Activated naive CD8-positive, alpha-beta T cell treated with anti-CD3 and anti-CD28 coated beads, Interleukin-2, amount 50 U/mL, for 16 hours (primary cell): ENCODE data around the gene PIANP.
"Not testable (repeated sequence)": the region's sequence is repeated elsewhere in the genome, so short reads cannot be mapped to it uniquely, and the experiment has no call there.

Source experiments
- DNase-seq: peaks from one replicate; pipeline ENCODE4 v3.0.0-alpha.2; 2020; ENCODE audit warnings: low read depth, low spot score

PIANP gene

DNA sequence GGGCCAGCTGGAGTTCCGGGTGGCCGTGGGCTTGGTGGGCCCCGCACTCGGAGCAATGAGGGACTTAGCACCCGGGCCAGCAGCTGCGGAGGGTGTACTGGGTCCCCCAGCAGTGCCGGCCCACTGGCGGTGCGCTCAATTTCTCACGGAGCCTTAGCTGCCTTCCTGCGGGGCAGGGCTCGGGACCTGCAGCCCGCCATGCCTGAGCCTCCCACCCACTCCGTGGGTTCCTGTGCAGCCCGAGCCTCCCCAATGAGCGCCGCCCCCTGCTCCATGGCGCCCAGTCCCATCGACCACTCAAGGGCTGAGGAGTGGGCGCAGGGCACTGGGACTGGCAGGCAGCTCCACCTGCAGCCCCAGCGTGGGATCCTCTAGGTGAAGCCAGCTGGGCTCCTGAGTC is 7.7 kb upstream of the PIANP start:
- not testable (repeated sequence) for DNase-seq

DNA sequence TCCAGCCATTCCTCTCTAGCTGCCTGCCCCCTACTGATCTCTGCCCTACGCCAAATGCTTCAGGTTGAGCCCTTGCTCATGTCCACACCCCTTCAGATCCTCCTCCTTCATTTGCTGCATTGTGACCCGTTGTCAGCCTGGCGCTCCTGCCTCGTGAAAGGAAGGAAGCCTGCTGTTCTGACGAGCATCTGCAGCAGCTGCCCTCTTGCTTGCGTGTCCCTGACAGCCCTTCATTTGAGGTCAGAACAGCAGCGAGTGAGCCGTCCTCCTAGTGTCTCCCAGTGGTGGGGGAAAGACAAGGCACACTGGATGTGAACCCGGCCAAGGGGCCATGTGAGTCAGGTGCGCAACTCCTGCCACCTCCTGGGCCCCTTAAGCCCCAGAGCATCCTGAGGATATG is 3.0 kb upstream of the PIANP start:
- DNase-seq = no peak

DNA sequence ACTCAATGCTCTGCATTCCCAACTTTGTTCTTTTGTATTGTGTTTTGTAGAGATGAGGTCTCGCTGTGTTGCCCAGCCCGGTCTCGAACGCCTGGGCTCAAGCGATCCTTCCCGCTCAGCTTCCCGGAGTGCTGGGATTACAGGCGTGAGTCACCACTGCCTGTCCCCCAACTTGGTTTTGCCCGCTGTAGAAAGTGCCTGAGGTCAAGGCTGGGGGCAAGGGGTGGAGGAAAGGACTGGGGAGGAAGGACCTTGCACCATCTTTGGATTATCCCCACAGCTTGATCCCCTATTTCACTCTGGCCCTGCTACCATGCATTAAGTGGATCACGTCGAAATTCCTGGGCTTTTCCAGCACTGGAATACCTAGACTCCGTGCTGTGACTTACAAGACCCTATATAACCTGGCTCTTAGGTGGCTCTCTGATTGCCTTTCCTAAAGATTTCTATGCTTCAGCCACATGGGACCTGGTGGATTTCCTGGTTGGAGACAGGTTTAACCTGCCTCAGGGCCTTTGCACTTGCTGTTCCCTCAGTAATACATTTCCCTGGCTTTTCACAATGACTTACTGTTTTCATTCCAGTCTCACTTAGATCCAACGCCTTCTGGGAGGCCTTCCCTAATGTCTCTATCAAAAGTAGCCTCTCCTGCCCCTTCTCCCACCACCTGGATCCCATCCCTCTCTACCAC is 608 bp upstream of the PIANP start:
- no peak for DNase-seq

DNA sequence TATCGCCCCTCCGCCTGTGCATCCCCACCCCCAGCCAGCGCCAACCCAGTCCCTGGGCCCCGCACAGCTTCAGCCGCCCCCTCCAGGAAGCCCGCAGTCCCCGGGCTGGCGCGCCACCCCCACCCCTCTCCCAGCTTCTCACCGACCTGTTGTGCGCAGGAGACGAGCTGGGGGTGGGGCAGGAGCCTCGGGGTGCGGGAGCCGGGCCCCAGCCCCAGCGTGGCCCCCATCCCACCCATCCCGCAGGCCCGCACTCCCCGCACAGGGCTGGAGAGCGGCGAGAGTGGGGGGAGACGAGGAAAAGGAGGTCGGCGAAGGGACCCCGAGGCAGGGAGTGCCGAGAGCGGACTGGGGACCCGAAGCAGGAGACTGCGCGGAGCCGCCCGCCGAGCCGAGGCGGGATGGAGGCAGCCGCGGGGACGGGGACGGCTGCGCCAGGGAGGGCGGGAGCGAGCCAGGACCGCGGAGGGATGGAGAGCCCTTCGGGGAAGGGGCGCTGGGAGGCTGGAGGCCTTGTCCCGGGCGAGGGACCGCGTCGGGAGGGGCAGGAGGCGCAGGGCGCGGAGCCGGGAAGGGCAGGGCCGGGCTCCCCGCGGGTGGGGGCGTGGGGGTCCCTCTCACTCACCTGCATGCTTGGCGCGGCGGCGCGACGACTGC is 498 bp downstream of the PIANP start:
- no peak for DNase-seq

DNA sequence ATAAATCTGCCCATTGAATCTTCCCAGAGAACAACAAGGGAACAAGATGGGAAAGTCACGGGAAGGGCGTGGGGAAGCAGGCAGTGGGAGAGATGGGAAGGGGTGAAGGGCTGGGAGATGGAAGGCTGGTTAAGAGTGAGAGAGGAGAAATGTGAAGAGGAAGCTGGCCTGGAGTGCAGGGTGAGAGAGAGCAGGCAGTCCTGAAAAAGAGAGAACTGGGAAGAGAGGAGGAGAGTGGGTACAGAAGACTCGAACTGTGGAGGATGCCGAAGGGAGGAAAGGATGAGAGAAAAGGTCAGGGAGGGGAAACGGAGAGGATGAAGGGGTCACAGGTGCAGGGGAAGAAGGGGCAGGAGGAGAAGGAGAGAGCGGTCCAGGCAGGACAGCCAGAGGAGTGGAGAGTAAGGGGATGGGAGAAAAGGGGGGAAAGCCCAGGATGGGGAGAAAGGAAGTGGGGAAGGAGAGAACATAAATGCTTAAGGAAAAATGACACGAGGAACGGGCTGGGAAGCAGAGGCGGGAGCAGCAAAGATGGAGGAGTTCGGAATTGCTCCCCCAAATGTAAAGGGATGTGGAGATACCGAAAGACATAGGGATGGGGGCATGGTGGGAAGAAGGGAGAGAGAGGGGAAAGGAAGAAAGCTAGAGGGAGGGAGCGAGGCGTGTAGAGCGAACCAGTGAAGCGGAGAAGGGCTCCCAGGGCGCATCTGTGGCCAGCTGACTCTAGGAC is 1.2 kb downstream of the PIANP start:
- DNase-seq = no peak

DNA sequence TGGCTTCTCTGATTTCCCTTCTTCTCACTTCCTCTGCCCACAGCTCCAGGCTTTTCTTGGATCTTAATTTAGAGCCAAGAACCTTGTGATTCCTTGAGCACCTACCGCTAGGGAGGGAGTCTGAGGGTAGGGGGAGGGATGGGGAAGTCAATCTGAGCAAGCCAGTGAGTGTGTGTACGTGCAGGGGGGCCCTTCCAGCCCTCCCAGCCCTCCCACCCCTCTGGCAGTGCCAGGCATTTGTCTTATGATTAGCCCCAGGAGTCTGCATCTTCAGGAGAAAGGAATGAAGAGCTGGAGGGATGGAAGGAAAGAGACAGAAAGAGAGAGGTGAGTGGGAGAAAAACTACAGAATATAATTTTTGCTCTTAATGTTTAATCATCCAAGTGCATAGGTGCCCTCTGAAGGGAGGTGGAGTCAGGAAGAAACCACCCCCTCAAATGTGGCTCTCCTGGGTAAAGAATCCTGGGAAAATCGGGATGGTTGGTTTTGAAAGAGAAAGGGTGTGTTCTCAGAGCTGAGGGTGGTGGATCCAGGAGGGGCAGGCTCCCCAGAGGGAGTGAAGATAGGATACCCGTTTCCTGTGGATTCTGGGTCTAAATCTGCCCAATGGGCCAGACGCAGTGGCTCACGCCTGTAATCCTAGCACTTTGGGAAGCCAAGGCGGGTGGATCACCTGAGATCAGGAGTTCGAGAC is 2.1 kb downstream of the PIANP start:
- no peak for DNase-seq

DNA sequence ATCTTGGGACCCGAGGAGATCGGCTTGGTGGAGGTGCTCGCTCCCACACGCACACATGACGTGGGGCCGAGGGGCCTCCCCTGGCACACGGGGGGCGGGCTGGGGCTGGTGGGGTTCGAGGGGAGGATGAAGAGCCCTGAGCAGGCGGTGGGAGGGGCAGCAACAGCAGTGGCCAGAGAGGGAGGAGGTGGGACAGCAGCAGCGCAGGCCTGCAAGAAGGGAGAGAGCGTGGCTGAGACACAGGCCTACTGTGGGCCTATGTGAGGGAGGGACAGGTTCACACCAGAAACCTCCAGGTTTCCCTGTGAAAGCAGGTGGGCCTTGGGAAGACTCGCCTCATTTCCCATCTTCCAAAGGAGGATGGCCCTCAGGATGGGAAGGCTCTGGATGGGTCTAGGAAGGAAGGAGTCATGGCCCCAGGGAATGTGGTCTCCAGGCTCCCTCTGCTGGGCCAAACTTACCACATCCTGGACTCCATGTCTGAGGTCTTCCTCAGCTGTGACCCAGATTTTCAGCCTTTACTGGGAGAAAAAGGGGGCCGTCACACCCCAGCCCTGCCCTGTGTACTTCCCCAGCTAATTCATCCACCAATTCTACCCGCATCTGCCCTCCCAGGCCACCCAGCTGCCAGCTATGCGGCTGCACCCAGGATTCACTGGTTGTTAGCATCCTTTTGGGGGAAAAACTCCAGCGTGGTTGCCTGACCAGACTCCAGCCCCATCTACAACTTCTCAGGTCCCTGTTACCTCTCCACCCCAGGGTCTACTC is 2.8 kb downstream of the PIANP start:
- no peak for DNase-seq

DNA sequence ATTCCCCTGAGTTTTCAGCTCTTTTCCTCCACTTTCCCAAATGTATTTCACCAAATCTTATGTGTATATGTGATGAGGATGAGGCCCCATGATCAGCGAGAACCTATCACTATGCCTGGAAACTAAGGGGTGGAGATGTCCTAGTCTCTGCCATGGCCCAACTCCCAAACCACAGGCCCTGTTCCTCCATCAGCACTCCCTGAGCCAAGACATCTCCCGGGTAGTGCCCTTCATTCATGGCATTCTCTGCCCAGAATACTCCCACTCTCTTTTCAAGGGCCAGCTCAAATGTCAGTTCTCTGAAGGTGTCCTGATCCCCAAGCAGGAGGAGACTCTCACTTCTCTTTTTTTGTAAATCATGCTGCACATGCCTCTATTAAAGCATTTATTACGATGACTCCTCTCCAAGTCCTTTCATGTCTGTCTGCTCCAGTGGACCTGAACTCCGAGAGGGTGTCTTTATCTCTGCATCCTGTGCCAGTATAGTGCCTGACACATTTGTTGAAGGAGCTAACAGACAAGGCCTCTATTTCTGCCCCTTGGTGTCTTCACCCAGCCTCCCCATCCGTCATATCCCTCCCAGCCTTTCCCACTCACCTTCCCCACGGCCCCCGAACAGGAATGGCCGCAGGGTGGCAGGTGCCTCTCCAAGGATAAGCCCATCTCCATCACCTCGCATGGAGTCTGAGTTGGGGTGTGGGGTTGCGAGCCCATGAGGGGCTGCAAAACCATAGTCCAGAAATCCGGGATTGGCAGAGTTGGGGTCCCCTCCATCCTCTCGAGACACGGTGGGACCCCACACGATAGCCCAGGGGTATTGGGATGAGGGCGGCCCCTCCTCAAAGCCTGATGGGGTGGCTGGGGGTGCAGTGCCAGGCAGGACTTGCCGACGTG is 3.7 kb downstream of the PIANP start:
- no peak for DNase-seq

DNA sequence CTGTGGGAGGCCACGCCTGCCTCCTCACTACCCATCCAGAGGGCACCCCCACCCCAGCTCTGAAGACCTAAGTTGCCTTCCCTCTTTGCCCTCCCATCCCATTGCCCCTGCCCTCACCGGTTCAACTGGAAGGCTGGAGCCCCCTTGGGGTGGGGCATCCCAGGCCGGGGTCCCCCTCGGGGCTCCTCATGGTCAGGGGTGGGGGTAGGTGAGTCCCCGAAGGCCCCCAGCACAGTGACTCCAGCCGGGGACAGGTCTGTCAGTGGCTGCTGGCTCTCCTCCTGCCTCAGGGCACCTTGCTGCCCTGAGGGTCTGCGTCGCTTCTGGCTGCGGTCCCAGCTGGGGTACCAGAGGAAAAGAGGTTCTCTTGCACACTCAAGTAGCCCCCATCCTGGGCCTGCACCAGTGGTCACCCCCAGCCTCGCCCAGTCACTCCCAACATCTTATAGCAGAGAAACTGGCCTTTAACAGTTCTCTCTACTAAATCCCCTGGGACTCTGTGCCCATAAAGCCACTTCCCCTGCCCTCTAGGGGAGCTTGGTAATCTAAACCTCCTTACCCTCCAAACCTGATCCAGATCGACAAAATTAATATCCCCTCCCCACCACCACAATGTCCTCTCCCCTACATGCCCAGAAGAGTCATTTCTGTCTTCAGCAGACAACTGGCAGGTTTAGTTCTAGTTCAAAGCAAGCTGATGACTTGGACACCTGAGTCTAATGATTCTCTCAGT is 5.1 kb downstream of the PIANP start:
- no peak for DNase-seq

DNA sequence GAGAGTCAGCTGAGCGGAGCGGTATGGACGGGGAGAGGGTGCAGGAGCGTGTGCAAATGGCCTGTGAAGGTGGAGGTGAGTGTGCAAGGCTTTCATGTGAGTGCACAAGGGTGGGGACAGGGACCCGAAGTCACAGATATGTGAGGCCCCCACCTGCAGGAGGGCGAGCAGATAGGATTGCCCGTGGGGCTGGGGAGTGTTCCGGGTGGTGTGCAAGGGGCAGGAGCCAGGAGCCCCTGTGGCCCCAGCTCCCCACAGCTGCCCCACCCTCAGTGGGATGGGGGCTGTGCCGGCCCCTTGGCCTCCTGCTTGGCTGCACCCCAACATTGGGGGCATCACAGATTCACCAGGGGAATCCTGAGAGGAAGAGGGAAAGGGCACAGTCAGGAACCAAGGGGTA is 5.9 kb downstream of the PIANP start:
- no peak for DNase-seq

DNA sequence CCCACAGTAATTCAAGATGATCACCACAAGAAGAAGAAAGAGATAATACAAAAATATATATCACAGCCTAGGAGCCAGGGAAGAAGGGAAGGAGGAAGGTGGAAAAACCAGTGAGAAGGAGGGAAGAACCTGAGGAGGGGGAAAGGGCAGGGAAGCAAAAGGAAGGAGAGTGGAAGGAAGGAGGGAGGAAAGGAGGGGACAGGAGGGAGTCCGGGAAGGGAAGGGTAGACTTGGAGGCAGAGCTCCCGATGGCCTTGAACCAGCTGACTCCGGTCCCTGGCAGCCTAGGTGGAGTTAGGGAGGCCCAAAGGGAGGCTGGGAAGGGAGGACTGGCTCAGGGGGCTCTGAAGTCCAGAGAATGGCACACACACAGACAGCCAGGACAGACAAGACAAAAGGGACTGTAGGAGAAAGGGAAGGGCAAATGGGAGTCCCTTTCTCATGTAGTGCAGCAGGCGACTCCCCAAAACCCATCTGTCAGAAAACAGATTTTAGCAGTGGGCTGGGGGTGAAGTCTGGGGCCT is 6.7 kb downstream of the PIANP start:
- no peak for DNase-seq

DNA sequence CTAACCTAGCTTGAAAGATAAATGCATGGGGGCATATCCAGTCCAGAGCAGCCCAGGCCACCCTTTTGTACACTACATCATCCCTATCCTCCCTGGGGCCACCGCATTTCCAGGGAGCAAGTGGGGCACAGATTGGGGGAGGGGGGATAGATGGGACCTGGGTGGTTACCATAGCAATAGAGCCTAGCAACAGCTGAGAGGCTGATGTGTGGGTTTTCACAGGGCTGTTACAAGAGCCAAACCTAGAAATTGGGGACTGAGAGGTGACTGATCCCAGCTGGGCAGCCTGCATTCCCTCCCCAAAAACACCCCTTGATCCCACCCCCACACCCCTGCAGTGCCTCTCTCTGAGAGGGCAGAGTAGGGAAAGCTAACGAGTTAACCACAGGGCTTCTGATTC is 7.7 kb downstream of the PIANP start:
- no peak for DNase-seq

DNA sequence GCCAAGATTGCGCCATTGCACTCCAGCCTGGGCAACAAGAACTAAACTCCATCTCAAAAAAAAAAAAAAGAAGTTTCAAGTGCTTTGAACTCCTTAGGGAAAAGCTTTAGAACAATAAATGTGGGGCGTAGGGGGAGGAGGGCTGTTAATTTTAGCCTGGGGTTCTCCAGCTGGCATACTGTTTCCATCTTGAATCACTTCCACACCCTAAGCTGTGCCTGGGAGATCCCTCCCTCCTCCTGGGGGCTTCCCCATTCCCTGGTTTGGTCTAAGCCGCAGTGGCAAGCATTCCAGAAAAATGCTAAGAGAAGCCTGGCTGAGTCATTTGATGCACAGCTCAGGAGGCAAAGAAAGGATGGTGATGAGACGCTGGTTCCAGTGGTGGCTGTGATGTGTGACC is 9.1 kb downstream of the PIANP start:
- no peak for DNase-seq

DNA sequence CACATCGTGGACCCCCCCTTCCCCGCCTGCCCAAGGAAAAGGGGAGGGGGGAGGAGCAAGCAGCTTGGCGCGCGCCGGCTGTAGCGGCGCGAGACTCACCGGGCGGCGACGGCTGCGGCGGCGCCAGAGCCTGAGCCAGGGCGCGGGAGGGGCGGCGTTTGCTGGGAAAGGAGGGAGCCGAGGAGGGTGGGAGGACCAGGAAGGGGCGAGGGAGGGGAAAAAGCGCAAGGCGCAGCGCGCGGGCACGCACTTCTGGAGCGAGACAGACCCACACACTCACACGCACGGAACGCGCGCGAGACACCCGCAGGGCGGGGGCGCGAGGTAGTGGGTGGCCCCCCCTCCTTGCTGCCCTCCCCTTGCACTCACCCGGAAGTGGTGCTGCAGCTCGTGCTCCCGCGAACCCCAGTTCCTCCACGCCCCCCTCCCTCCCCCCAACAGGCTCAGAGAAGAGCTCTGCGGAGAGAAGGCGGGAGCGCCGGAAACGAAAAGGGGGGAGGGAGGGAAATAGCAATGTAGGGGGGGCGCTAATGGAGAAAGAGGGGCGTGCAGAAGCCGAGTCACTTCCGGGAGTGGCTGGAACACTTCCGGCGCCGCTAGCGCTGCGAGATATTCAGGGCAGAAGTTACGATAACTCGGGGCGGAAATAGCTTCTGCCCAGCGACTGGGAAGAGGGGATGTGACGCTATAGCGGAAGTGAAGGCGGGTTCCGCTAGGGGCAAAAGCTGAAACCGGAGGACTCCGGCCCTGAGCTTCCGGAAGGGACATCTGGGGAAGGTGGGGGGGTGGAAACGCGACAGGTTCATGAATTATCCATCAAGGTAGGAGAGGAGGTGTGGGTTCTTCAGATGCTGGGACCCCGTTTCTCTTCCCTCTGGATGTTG is 11.4 kb downstream of the PIANP start, which contains the start of gene ZNF384:
ZNF384 (minus strand) TSS at position 377 of the 884 bp plus-strand sequence. CDS start 9,855 bp downstream, outside the sequence.
- peak; percentile 85 for DNase-seq

DNA sequence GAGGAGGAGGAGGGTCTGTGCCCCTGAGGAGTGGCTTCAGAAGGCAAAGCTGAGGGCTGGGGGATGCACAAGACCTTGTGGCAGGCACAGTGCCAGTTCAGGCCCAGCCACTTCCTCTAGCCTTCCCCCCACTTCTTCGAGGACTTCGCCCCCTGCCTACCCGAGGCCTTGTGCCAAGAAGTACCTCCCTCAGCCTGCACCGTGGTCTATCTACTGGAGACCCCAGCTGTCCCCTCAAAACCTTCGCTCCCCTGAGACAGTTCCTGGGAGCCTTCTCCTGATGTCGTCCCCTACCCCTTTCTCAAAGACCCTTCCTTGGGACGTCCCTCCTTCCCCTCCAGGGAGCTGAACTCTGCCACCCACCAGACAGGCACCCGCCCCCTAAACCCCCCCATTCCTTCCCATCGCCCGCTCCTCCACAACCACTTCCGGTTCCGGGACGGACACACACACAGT is 12.0 kb downstream of the PIANP start:
- DNase-seq = no peak

DNA sequence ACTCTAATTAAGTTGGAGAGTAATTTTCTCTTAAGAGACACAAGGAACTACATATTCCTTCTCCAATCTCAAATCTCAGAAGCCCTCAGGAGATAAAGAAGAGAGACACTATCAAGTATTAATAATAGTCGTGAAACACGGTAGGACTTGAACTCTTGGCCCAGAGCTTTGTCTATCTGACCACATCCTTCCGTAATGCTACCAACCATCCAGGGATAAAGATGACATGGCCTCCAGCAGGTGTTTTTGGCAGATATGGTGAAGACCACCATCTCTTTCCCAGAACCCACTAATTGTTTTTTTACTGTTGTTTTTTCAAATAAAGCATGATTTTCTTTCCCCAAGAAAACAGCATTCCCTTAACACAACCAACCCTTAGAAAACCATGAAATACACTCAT is 14.8 kb downstream of the PIANP start:
- DNase-seq = no peak

DNA sequence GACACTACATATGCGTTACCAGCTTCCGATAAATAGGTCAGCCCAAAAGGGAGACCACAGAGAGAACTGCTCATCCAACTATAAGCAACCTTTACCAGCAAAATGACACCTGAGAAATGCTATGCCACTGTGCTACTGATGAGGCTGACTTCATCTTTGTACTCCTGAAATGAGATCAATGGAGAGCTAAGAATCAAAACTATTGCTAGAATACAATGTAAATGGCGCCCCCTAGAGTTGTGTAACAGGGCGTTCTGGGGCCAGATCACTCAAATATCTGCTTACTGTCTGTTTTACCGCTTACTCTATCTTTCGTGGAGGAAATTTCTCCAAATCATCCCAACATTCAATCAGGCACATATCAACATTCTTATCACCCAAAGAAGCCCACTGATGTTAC is 16.0 kb downstream of the PIANP start:
- DNase-seq = peak; percentile 30

DNA sequence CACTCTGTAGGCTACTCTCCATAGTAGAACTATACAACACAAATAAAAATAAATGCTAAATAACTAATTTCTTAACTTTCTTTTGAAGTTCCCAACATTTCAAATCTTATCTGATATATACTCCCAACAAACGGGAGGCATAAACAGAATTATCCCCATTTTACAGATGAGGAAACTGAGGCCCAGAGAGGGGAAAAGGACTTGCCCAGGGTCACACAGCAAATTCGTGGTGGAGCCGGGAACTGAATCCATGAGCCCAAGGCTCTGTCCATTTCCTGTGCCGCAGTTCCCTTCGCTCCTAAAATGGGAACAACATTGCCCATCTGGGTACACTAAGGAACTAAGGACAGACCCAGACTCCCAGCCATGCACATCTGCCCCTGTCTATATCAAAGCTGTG is 23.7 kb downstream of the PIANP start:
- no peak for DNase-seq
